Stimulated activated CD4-positive, alpha-beta T cell treated with anti-CD3 and anti-CD28 coated beads, Interleukin-15, amount 100 ng/mL, for 24 hours (primary cell): ENCODE data around the gene FBN1.
A peak's percentile ranks its signal among the peaks of the same experiment; 100 is the strongest.

Source experiments
- DNase-seq: peaks from one replicate; pipeline ENCODE4 v3.0.0-alpha.2; 2020

Gene FBN1

GRCh38 chr15:48650931-48651330 lies 5.4 kb upstream of the FBN1 start:
- DNase-seq: no peak

GRCh38 chr15:48647962-48648361 lies 2.5 kb upstream of the FBN1 start:
- DNase-seq: no peak

DNA sequence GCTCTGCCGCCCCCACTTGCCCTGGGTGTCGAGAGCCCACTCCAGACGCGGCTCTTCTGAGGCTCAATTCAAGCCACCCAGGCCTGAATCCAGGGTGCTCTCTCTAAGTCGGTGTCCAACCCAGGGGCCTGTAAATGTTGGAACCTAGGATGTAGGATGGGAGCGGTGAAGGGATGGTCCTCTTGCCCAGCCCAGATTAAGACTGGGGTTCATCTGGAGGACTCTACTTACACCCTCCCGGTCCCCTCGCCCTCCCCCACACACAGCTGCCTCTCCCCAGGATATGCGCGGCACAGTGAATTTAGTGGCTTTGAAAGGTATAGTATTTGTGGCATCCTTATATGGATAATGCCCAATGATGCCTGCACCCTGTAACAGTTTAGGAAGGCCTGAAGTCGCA lies 822 bp upstream of the FBN1 start:
- no peak for DNase-seq

GRCh38 chr15:48644827-48645557 lies 517 bp downstream of the FBN1 start:
- peak; percentile 25 for DNase-seq

DNA sequence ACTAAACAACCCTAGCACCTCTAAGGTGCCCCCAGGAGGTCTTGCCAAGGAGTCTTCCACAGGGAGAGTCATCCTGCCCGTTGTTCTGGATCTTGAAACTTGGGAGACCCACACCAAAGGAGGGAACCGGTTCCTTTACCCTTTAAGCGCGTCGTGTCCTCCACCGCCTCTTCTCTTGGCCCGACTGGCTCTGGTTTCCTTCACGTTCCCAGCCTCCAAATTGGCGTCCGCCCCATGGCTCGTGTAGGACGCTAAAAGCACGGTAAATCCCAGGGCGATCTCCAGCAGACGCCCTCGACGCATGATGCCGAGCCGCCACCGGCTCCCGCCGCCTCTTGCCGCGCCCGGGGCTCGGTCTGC lies 1.1 kb downstream of the FBN1 start:
- DNase-seq: peak; percentile 16

GRCh38 chr15:48643776-48644466 lies 1.6 kb downstream of the FBN1 start:
- DNase-seq: no peak

GRCh38 chr15:48643206-48643605 lies 2.3 kb downstream of the FBN1 start:
- no peak for DNase-seq

DNA sequence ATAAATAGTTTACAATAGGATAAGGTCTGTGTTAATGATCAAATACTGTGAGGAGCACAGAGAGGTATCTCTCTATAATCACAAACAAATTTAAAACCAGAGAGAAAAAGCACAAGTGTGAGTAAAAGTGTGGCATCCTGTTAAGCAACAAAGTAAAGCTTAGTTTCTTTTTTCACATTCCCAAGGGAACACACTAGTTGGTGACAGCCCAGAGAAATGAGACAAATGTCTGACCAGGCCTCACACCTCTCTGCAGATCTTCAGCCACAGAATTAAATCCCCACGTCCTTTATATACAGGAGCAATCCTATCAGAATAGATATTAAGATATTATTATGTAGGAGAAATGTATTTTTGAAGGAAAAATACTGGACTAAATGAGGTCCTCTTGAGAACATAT lies 2.7 kb downstream of the FBN1 start:
- no peak for DNase-seq

DNA sequence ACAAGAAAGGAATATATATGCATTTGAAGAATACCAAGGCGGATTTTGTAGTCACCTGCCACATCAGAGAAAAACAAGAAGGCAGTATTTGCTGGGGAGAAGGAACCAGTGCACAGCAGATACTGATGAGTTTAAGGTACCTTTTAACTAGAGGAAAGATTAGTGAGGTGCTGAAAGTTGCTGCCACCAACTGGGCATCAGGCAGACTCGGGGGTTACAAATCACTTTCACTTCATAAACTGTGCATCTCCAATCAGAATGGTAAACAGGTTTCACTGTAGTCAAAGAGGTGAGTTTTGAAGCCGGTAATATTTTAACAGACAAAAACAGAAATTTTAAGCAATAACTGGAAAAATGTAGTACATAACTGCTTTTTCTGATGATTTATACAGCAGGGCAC lies 4.1 kb downstream of the FBN1 start:
- DNase-seq: no peak

DNA sequence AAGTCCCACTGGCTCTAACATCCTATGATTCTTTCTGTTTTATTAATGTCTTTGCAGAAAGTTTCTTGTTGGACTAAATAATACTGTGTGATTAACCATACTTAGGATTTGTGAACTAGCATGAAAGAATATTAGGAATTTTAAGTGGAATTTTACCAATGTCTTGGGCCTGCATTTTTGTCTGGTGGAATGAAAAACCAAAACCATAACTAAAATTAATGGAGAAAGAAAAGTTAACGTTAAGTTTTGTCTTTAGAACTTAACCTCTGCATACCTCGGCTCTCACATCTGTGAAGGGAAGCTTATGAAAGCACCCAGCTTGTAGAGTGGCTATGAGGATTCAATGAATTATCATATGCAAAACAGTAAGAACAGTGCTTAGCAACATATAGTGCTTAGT lies 6.5 kb downstream of the FBN1 start:
- DNase-seq: no peak

DNA sequence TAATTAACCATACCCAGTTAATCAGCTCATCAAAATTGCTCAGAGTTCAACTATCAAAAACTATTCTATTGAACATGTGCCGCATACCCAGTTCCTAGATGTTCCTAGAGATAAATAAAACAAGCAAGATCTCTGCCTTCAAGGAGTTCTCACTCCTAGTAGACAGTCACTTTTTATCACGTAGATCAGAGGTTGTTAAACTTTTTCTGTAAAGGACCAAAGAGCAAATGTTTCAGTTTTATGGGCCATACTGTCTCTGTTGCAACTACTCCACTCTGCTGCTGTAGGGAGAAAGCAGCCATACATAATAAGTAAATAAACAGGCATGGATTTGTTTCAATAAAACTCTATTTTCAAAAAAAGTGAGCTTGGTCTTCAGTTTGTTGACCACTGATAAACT lies 7.9 kb downstream of the FBN1 start:
- DNase-seq: no peak

DNA sequence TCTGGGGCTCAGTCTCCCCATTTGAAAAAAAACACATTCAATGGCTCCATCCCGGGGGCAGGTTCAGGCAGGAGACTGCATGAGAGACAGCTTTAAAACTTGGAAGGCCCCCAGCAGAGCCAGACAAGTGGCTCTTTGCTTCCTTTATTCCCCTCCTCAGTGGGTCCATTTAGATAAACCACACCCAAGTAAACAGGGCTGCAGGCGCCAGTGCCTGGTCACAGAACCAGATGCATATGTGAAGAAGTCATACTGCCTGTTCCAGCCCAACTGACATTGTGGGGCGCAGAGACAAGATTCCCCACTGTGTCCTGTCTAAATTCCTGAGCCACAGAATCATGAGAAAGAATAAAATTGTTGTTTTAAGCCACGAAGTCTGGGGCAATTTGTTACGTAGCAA lies 9.0 kb downstream of the FBN1 start:
- DNase-seq: no peak

- no peak for DNase-seq
Measured at GRCh38 chr15:48634893-48635292, 10.6 kb downstream of the FBN1 start.

GRCh38 chr15:48634096-48634495 lies 11.4 kb downstream of the FBN1 start:
- no peak for DNase-seq

DNA sequence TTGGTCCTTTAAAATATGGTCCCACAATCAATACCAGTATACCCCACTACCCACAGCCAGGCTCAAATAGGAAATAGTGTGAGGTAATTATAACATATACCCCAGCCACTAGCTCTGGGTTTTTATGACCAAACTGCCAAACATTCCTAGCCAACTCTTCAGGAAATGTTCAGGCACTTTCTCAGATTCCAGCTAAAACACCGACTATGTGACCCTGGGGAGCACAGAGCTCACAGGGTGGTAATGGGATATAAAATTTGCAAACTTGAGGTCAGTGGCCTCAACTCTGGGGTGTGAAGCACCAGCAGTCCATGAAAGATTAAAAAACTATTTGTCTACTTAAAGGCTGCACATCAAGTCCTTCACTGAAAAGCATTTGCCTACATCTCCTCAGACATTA lies 12.9 kb downstream of the FBN1 start:
- no peak for DNase-seq

DNA sequence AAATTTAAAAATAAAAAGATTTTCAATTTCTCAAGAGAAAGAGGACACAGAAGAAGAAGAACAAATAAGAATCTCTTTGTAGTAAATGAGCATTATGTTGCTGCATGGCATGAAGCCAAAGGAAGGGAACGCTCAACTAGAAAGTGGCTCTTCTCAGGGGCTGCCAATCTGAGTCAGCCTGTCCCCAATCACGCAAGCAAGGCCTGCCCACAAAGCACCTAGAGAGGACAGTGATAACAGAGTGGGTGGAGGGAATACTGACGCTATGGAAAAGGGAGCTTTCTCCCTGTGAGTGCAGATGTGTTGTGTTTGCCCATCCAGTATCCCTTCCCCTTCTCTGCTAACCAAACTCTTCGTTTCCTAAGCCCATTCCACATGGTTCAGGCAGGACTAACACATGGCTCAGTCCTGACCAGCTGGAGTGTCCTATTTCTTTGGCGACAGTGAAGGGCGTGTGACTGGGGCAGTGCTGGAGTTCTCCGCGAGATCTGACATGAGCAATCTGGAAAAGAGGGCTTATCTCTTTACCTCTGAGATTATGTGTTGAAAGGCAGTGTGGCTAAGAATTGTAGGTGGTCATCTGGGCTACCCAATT lies 14.2 kb downstream of the FBN1 start:
- peak; percentile 5 for DNase-seq

- DNase-seq: no peak
Measured at GRCh38 chr15:48630245-48630644, 15.3 kb downstream of the FBN1 start.

GRCh38 chr15:48628832-48629231 lies 16.7 kb downstream of the FBN1 start:
- no peak for DNase-seq

DNA sequence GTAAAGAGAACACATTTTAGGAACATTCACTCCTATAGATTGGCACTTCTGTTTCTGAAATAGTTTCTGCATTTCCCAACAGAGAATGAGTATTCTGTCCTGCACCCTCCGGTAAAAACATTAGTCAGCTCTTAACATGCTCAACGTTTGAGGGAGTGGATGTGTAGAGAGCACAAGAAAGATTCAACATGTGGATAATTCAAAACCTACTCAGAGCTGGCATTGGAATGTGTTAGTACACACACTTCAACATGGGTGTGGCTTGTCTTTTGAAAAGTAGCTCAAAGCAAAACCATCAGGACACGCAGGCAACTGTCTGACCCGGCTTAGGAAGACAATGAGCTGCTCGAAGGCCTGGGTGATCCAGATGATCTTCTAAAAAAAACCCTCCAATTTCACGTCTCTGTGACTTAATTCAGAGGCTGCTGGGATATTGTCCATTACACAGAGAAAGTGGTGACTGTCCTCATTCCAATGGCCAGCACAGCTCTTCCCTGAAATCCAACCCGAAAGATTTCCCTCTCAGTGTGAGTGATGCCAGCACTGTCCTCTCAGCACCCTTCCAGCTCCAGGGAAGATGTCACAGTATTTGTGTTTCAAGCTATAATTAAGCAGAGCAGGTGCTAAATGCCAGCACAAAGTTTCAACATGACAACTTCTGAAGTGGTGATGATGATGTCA lies 18.1 kb downstream of the FBN1 start:
- no peak for DNase-seq

GRCh38 chr15:48625126-48625525 lies 20.4 kb downstream of the FBN1 start:
- no peak for DNase-seq

DNA sequence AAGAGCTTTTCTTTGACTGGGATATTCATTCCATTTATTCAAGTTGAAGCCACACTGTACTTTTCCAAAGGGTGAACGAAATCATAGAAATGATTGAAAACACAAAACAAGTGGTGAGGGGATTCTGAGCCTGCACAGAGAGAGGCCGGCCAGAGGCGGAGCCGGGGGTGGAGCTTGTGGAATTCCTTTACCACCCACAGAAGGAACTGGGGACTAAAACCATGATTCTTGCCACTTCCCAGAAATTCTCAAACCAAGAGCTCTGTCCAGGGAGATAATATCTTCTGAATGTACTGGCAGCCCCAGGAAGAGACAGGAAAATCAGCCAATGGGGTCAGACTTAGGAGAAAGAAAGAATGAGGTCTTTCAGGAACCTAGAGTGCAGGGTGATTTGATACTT lies 20.8 kb downstream of the FBN1 start:
- DNase-seq: no peak

- DNase-seq: no peak
Measured at GRCh38 chr15:48623456-48623855, 22.1 kb downstream of the FBN1 start.

GRCh38 chr15:48622237-48622636 lies 23.3 kb downstream of the FBN1 start:
- DNase-seq: no peak

DNA sequence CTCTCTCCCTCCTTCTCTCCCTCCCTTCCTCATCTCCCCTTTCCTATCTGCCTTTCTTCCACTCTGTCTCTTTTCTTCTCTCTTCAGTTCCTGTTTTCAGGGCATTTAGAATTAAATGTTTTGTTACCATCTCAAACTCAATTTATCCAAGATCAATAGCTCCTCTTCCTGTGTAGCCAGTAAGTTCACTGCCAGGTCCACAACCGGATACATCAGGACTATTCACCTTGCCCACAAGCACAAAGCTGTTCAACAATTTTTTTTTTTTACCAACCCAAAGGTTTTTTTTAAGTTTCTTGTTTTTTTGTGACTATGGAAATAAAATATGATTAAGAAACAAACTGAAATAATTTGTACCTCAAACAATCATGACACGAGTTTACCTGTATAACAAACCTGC lies 26.1 kb downstream of the FBN1 start:
- no peak for DNase-seq
